Stimulated activated CD8-positive, alpha-beta memory T cell treated with anti-CD3 and anti-CD28 coated beads, Interleukin-7, amount 100 ng/mL, for 48 hours (primary cell): Measurements from ENCODE around the gene KCNN1.
"Not testable (repeated sequence)": the region's sequence is repeated elsewhere in the genome, so short reads cannot be mapped to it uniquely, and the experiment has no call there.

Experiments used
- DNase-seq, 2 donors: peaks; one replicate each; pipeline ENCODE4 v3.0.0-alpha.2; 2020; ENCODE audit warnings: low read depth in 1 of 2; ENCODE audit errors: extremely low read depth in 1 of 2

KCNN1 gene

GRCh38 chr19:17999684-18000479 lies 33.0 kb downstream of the KCNN1 start:
- DNase-seq = no peak

- no peak for DNase-seq
These were observed 33.6 kb downstream of the KCNN1 start for GRCh38 chr19:18000480-18000914.

- peak; percentile 89 to 90 for DNase-seq
These were observed 34.2 kb downstream of the KCNN1 start for GRCh38 chr19:18000915-18001776.

GRCh38 chr19:18001777-18002345 lies 35.0 kb downstream of the KCNN1 start:
- DNase-seq = no peak

GRCh38 chr19:18002347-18002850 lies 35.5 kb downstream of the KCNN1 start:
- DNase-seq = no peak

GRCh38 chr19:18005750-18006149 lies 38.8 kb downstream of the KCNN1 start:
- not testable (repeated sequence) for DNase-seq

- peak; percentile 53 to 59 for DNase-seq
These were observed 40.4 kb downstream of the KCNN1 start for GRCh38 chr19:18007044-18007916.

GRCh38 chr19:18007917-18008673 lies 41.2 kb downstream of the KCNN1 start, which contains the start of gene ARRDC2:
Gene ARRDC2 (plus strand): TSS chr19:18008170. CDS start chr19:18008311, 141 bp downstream.
- peak; percentile 71 to 78 for DNase-seq

GRCh38 chr19:18008814-18009213 lies 41.9 kb downstream of the KCNN1 start:
- DNase-seq = no peak

GRCh38 chr19:18009412-18010066 lies 42.6 kb downstream of the KCNN1 start:
- no peak for DNase-seq

- no peak for DNase-seq
These were observed 43.2 kb downstream of the KCNN1 start for GRCh38 chr19:18010149-18010548.

- DNase-seq = no peak
These were observed 46.6 kb downstream of the KCNN1 start for GRCh38 chr19:18013210-18014111.

GRCh38 chr19:18014197-18014596 lies 47.3 kb downstream of the KCNN1 start:
- no peak for DNase-seq

- no peak for DNase-seq
These were observed 49.5 kb downstream of the KCNN1 start for GRCh38 chr19:18016209-18016910.

- DNase-seq = no peak
These were observed 50.6 kb downstream of the KCNN1 start for GRCh38 chr19:18017275-18018083.
